ENCODE data around the gene IL18BP.

Gene IL18BP

GRCh38 chr11:72002841-72003775 lies 4.4 kb downstream of the IL18BP start:
- Histone ChIP-seq H3K9ac (ENCODE audit: low read depth, low read length) (no peak overlapping the region), H3K4me3 (ENCODE audit: low read depth in 1 of 2, low read length in 2 of 2) (no peak overlapping the region), H2AFZ (ENCODE audit: low read depth, low read length) (no peak overlapping the region), H3K36me3 (ENCODE audit: insufficient read depth, low read length) (peaks cover 79% of the 10 kb centered on the region), H3K27me3 (ENCODE audit: insufficient read depth, low read length, poor library complexity) (no peaks in the 10 kb centered on the region), H3K4me2 (ENCODE audit: insufficient read depth, low read length) (no peak overlapping the region), H3K79me2 (ENCODE audit: insufficient read depth, low read length) (no peaks in the 10 kb centered on the region), H3K27ac (ENCODE audit: low read length) (no peak overlapping the region), H3K9me3 (ENCODE audit: insufficient read depth, low read length, severe bottlenecking) (no peaks in the 10 kb centered on the region), H4K20me1 (ENCODE audit: insufficient read depth, low read length) (peaks cover 23% of the 10 kb centered on the region), H3K4me1 (ENCODE audit: insufficient read depth, low read length) (no peaks in the 10 kb centered on the region)
- no peak for ATAC-seq (ENCODE audit: insufficient read depth, low read depth)
- DNase-seq: no peak
- TF ChIP-seq EZH2 (IDR thresholded peaks at IDR 0.05; ENCODE audit: borderline replicate concordance, low read depth, low read length, severe bottlenecking): no peak
- no peak for TF ChIP-seq CTCF (IDR thresholded peaks at IDR 0.05; ENCODE audit: borderline replicate concordance, extremely low read depth, low read length, poor library complexity, severe bottlenecking)

GRCh38 chr11:72003776-72004171 lies 5.1 kb downstream of the IL18BP start:
- no peaks in the 10 kb centered on the region for H3K79me2 ChIP-seq (ENCODE audit: insufficient read depth, low read length)
- ATAC-seq (ENCODE audit: insufficient read depth, low read depth) (no peak), DNase-seq (no peak)
- no peaks in the 10 kb centered on the region for H3K4me1 ChIP-seq (ENCODE audit: insufficient read depth, low read length)
- no peaks in the 10 kb centered on the region for H3K9me3 ChIP-seq (ENCODE audit: insufficient read depth, low read length, severe bottlenecking)
- H2AFZ ChIP-seq (ENCODE audit: low read depth, low read length): no peak overlapping the region
- no peak overlapping the region for H3K27ac ChIP-seq (ENCODE audit: low read length)
- no peak overlapping the region for H3K4me3 ChIP-seq (ENCODE audit: low read depth in 1 of 2, low read length in 2 of 2)
- H3K27me3 ChIP-seq (ENCODE audit: insufficient read depth, low read length, poor library complexity): no peaks in the 10 kb centered on the region
- peaks cover 85% of the 10 kb centered on the region for H3K36me3 ChIP-seq (ENCODE audit: insufficient read depth, low read length)
- TF ChIP-seq CTCF (IDR thresholded peaks at IDR 0.05; ENCODE audit: borderline replicate concordance, extremely low read depth, low read length, poor library complexity, severe bottlenecking): no peak
- TF ChIP-seq EZH2 (IDR thresholded peaks at IDR 0.05; ENCODE audit: borderline replicate concordance, low read depth, low read length, severe bottlenecking): no peak
- H3K4me2 ChIP-seq (ENCODE audit: insufficient read depth, low read length): no peak overlapping the region
- no peak overlapping the region for H3K9ac ChIP-seq (ENCODE audit: low read depth, low read length)
- peaks cover 25% of the 10 kb centered on the region for H4K20me1 ChIP-seq (ENCODE audit: insufficient read depth, low read length)

- no peak overlapping the region for H3K4me3 ChIP-seq (ENCODE audit: low read depth in 1 of 2, low read length in 2 of 2)
- no peaks in the 10 kb centered on the region for H3K27me3 ChIP-seq (ENCODE audit: insufficient read depth, low read length, poor library complexity)
- TF ChIP-seq CTCF (IDR thresholded peaks at IDR 0.05; ENCODE audit: borderline replicate concordance, extremely low read depth, low read length, poor library complexity, severe bottlenecking) (no peak), EZH2 (IDR thresholded peaks at IDR 0.05; ENCODE audit: borderline replicate concordance, low read depth, low read length, severe bottlenecking) (no peak)
- peaks cover 94% of the 10 kb centered on the region for H3K36me3 ChIP-seq (ENCODE audit: insufficient read depth, low read length)
- no peak overlapping the region for H3K4me2 ChIP-seq (ENCODE audit: insufficient read depth, low read length)
- DNase-seq (no peak), ATAC-seq (ENCODE audit: insufficient read depth, low read depth) (no peak)
- no peak overlapping the region for H3K27ac ChIP-seq (ENCODE audit: low read length)
- H3K79me2 ChIP-seq (ENCODE audit: insufficient read depth, low read length): no peaks in the 10 kb centered on the region
- no peaks in the 10 kb centered on the region for H3K9me3 ChIP-seq (ENCODE audit: insufficient read depth, low read length, severe bottlenecking)
- H3K9ac ChIP-seq (ENCODE audit: low read depth, low read length): no peak overlapping the region
- no peak overlapping the region for H2AFZ ChIP-seq (ENCODE audit: low read depth, low read length)
- peaks cover 32% of the 10 kb centered on the region for H4K20me1 ChIP-seq (ENCODE audit: insufficient read depth, low read length)
- H3K4me1 ChIP-seq (ENCODE audit: insufficient read depth, low read length): no peaks in the 10 kb centered on the region
Measured at GRCh38 chr11:72004515-72005346, 6.0 kb downstream of the IL18BP start.
